ENCODE results near the gene CAV2. TPM values are rescaled to one million over a fixed set of nuclear protein-coding genes. Genes with fewer than 3 reads are reported as not detected.

CAV2 gene
- 38.8 TPM for total RNA-seq

GRCh38 chr7:116499168-116500077 is at the start of gene CAV2:
TSS of gene CAV2 (plus strand) at chr7:116499738. CDS start at chr7:116499782, 44 bp downstream.

DNA sequence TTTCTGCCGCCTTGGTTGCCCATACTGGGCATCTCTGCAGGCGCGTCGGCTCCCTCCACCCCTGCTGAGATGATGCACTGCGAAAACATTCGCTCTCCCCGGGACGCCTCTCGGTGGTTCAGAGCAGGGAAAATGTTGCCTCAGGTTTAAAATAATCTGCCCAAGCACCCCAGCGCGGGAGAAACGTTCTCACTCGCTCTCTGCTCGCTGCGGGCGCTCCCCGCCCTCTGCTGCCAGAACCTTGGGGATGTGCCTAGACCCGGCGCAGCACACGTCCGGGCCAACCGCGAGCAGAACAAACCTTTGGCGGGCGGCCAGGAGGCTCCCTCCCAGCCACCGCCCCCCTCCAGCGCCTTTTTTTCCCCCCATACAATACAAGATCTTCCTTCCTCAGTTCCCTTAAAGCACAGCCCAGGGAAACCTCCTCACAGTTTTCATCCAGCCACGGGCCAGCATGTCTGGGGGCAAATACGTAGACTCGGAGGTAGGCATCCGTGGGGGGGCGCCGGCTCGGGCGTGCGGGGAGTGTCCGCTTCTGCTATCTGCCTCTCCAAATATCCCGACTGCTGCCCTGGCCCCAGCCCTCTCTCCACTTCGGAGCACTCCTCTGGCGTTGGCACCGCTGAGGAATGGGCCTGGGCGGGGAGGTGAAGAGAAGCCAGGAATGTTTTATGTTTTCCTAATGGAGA is 25.2 kb downstream of the CAV2 start, which contains the start of gene CAV1:
Gene CAV1, plus strand, starts transcription at position 428 of the 689 bp plus-strand sequence. Its CDS starts 27 bp downstream, at position 455.

Other genes with a start within 250 kb of the CAV2 start
- gene CAV1, start 25.3 kb downstream of the CAV2 start, total RNA-seq: 98.6 TPM
- 43.3 TPM for gene MET, start 172.5 kb downstream of the CAV2 start, total RNA-seq